ENCODE results near the gene POU6F2.

The POU6F2 gene

GRCh38 chr7:39128287-39128843 is 150.7 kb downstream of the POU6F2 start:
- DNase-seq (ENCODE audit: low read depth) = no peak

GRCh38 chr7:39130274-39130673 is 152.6 kb downstream of the POU6F2 start:
- DNase-seq (ENCODE audit: low read depth) = no peak

GRCh38 chr7:39130857-39131526 is 153.3 kb downstream of the POU6F2 start:
- DNase-seq (ENCODE audit: low read depth) = no peak

DNA sequence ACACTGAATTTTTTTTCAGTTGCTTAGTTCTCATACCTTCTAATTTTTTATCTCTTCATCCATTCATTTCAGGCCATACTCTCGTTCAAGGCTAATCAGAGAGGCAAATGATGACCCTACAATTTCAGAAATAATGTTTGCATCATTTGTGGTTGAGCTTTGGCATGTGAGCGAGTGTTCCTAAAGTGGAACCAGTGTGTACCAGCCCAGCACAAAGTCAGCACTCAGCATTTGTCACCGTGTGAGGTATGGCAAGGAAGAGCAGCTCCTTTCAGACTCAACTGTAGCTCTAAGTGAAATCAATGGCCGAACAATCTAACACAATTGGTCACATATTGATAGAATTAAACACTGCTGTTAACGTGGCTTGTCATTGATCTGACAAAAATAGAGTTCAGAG is 154.6 kb downstream of the POU6F2 start:
- DNase-seq (ENCODE audit: low read depth) = no peak

GRCh38 chr7:39133088-39133487 is 155.4 kb downstream of the POU6F2 start:
- DNase-seq (ENCODE audit: low read depth) = no peak

- no peak for DNase-seq (ENCODE audit: low read depth)
These were observed 159.8 kb downstream of the POU6F2 start for GRCh38 chr7:39137480-39137879.

- DNase-seq (ENCODE audit: low read depth) = no peak
These were observed 165.0 kb downstream of the POU6F2 start for GRCh38 chr7:39142750-39143149.

GRCh38 chr7:39144420-39144819 is 166.7 kb downstream of the POU6F2 start:
- no peak for DNase-seq (ENCODE audit: low read depth)

GRCh38 chr7:39145283-39145682 is 167.6 kb downstream of the POU6F2 start:
- DNase-seq (ENCODE audit: low read depth) = no peak

DNA sequence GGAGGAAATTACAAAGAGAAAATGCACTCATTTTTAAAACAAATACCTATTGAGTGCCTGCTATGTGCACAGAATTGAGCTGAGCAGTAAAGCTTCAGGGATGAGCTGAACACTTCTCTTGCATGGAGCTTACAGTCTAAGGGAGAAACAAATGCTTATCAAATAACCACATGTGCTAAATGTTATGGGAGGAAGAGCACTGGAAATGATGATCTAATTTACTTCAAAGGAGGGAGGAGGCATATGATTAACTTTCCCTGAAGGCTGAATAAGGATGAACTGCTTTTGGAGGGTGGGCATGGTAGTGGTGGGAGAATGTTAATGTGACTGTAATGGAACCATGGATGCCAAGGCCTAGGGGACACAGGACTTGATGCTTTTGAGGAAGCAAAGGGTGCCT is 168.2 kb downstream of the POU6F2 start:
- DNase-seq (ENCODE audit: low read depth) = no peak

DNA sequence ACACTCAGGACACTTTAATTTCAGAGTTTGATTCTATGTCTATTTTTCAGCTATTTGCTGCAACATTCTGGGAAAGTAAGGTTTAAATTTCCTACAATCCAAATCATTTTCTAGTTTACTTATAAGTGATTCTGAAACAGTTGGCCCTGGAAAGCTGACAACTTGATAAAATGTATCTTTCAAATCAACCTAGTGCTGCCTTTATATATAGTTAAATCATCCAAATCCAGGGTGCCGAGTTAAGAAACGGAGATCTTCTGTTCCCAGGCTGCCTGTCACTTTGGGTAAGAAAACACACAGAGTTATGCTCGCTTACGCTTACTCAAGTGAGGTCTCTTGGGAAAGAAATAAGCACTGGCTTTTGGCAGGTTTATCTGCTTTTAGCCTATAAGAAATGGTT is 175.0 kb downstream of the POU6F2 start:
- DNase-seq (ENCODE audit: low read depth) = no peak

GRCh38 chr7:39153113-39153512 is 175.4 kb downstream of the POU6F2 start:
- no peak for DNase-seq (ENCODE audit: low read depth)

- no peak for DNase-seq (ENCODE audit: low read depth)
These were observed 175.9 kb downstream of the POU6F2 start for GRCh38 chr7:39153647-39154046.

GRCh38 chr7:39154815-39155214 is 177.1 kb downstream of the POU6F2 start:
- DNase-seq (ENCODE audit: low read depth) = no peak

GRCh38 chr7:39158367-39158766 is 180.7 kb downstream of the POU6F2 start:
- DNase-seq (ENCODE audit: low read depth) = no peak

DNA sequence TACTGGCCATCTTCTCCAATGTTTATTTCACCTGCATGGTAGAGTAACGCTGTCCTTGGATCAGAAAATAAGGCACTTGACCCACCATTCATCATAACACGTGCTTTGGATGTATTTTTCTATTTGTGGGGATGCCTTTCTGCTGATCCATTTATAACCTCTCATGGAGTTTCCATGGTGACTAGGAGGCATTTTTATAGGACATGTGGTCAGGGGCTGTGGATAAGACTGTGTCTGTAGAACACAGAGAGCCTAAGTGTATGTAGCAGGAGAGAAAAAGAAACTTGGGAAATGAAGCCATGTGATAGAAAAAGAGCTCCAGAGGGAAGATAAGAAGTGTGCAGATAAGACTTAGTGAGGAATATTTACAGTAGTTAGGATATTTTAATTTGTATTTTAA is 184.2 kb downstream of the POU6F2 start:
- no peak for DNase-seq (ENCODE audit: low read depth)

- DNase-seq (ENCODE audit: low read depth) = no peak
These were observed 187.2 kb downstream of the POU6F2 start for GRCh38 chr7:39164887-39165286.

GRCh38 chr7:39168403-39169098 is 190.8 kb downstream of the POU6F2 start:
- DNase-seq (ENCODE audit: low read depth) = no peak

- no peak for DNase-seq (ENCODE audit: low read depth)
These were observed 194.4 kb downstream of the POU6F2 start for GRCh38 chr7:39172137-39172536.

DNA sequence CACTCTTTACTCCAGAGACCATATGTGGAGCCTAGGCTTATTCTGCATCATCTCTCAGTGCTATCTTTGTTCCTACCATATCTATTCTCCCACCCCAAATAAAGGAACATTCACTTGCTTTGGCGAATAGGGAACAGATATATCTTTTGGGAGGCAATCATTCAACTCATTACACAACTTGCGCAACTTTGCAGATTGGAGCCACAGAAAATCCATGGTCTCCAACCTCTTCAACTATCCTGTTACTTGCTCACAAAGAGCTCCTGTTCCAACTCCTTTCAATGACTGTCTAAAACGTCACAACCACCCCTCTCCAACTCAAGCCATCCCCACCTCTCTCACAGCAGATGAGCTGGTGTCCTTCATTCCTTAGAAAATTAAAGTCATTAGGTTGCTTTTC is 203.7 kb downstream of the POU6F2 start:
- DNase-seq (ENCODE audit: low read depth) = no peak

DNA sequence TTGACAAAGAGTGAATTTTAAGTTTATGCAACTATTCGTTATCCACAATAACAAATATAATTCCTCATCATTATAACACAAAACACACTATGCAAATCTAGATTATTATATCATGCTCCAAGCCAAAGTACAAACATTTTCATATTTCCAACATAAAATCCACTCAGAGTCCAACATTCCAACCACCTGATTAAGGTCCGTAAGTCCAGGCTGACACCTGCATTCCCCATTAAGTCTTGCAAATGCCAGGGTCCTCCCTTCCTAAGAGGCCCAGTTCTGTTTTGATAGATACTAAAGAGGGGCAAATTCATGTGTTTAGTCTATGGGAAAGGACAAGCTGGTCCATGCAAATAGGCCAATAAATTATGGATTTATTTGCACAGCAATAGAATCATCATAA is 206.1 kb downstream of the POU6F2 start:
- DNase-seq (ENCODE audit: low read depth) = no peak

DNA sequence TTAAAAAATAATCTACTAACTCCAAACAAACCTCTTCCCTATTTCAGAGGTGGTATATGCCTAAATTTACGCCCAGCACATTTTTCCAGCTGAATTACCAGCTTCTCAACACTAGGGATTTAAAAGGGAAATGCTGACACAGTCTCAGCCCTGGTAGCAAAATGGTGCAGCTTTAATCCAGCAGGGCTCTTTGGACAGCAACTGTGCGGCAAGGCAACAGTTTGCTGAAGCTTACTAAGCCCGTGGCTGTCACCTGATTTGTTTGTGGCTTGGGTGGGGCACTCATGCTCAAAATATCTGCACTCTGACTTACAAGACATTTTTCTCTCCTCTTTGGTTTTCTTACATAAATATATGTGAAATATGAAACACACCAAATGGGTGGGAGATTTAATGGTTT is 206.7 kb downstream of the POU6F2 start:
- no peak for DNase-seq (ENCODE audit: low read depth)

GRCh38 chr7:39186131-39186530 is 208.4 kb downstream of the POU6F2 start:
- DNase-seq (ENCODE audit: low read depth) = no peak

- DNase-seq (ENCODE audit: low read depth) = no peak
These were observed 209.0 kb downstream of the POU6F2 start for GRCh38 chr7:39186671-39187070.
